ENCODE results near the gene CPA4.
"Not testable (repeated sequence)": the region's sequence is repeated elsewhere in the genome, so short reads cannot be mapped to it uniquely, and the experiment has no call there.

CPA4 gene, protein sequence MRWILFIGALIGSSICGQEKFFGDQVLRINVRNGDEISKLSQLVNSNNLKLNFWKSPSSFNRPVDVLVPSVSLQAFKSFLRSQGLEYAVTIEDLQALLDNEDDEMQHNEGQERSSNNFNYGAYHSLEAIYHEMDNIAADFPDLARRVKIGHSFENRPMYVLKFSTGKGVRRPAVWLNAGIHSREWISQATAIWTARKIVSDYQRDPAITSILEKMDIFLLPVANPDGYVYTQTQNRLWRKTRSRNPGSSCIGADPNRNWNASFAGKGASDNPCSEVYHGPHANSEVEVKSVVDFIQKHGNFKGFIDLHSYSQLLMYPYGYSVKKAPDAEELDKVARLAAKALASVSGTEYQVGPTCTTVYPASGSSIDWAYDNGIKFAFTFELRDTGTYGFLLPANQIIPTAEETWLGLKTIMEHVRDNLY

DNA sequence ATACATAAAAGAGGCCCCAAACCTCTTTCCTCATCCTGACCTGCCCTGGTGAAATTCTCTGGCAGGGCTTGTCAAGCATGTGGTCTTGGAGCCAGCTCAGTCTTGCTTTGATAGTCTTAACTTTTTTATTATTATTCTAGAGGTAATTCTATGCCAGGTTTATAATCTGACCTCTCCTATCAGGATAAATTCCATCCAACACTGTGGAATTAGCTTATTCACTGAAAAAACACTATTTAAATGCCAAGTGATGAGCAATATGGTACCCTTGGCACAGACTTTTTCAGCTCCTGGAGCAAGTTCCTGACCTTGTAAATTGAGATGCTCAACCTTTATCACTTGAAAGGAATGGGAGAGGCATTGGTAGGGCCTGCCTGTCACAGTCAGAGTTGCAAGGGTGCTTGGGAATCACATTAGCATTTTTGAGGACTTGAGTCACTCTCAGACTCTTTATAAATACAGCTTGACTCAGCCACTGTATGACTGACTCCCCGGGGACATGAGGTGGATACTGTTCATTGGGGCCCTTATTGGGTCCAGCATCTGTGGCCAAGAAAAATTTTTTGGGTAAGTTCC is at the start of gene CPA4:
CPA4 (plus strand) TSS at position 480 of the 576 bp plus-strand sequence; CDS start at position 500, 20 bp downstream.
- DNase-seq (ENCODE audit: low spot score) = no peak

DNA sequence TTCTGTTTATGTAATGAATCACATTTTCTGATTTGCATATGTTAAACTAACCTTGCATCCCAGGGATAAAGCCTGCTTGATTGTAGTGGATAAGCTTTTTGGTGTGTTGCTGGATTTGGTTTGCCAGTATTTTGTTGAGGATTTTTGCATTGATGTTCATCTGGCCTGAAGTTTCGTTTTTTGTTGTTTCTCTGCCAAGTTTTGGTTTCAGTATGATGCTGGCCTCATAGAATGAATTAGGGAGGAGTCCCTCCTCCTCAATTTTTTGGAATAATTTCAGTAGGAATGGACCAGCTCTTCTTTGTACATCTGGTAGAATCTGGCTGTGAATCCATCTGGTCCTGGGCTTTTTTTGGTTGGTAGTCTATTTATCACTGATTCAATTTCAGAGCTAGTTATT is 49.5 kb upstream of the CPA4 start:
- not testable (repeated sequence) for DNase-seq (ENCODE audit: low spot score)

DNA sequence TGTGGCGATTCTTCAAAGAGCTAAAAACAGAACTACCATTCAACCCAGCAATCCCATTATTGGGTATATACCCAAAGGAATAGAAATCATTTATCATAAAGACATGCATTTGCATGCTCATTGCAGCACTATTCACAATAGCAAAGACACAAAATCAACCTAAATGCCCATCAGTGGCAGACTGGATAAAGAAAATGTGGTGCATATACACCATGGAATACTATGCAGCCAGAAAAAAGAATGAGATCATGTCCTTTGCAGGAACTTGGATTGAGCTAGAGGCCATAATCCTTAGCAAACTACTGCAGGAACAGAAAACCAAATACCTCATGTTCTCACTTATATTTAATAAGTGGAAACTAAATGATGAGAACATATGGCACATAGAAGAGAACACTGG is 46.5 kb upstream of the CPA4 start:
- DNase-seq (ENCODE audit: low spot score) = not testable (repeated sequence)

DNA sequence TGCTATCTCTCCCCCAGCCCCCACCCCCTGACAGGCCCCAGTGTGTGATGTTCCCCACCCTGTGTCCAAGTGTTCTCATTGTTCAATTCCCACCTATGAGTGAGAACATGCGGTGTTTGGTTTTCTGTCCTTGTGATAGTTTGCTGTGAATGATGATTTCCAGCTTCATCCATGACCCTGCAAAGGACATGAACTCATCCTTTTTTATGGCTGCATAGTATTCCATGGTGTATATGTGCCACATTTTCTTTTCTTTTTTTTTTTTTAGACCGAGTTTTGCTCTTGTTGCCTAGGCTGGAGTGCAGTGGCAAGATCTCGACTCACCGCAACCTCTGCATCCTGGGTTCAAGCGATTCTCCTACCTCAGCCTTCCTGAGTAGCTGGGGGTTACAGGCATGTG is 44.1 kb upstream of the CPA4 start:
- not testable (repeated sequence) for DNase-seq (ENCODE audit: low spot score)

DNA sequence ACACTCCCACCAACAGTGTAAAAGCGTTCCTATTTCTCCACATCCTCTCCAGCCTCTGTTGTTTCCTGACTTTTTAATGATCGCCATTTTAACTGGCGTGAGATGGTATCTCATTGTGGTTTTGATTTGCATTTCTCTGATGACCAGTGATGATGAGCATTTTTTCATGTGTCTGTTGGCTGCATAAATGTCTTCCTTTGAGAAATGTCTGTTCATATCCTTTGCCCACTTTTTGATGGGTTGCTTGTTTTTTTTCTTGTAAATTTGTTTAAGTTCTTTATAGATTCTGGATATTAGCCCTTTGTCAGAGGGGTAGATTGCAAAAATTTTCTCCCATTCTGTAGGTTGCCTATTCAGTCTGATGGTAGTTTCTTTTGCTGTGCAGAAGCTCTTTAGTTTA is 43.3 kb upstream of the CPA4 start:
- not testable (repeated sequence) for DNase-seq (ENCODE audit: low spot score)

DNA sequence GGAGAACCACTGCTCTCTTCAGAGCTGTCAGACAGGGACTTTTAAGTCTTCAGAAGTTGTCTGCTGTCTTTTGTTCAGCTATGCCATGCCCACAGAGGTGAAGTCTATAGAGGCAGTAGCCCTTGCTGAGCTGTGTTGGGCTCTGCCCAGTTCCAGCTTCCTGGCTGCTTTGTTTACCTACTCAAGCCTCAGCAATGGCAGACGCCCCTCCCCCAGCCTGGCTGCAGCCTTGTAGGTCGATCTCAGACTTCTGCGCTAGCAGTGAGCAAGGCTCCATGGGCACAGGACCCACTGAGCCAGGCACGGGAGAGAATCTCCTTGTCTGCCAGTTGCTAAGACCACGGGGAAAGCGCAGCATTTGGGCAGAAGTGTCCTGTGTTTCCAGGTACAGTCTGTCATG is 38.4 kb upstream of the CPA4 start:
- DNase-seq (ENCODE audit: low spot score) = no peak

DNA sequence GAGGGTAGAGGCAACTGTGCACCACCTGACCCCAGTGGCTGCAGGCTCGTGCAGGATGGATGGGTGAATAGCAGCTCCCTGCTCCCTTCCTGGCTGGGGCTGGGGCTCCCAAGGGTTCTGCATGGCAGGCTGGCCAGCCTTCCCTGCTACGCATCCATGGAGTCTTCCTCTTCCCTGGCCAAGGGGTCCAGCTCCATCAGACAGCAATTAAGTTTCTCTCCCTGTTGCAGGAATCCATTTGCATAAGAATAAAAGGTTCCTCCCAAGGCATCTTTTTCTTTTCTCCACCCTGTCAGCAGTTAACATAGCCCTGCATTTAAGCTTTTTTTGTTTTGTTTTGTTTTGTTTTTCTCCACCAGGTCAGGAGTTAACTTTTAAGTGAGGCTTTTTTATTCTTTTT is 36.3 kb upstream of the CPA4 start:
- DNase-seq (ENCODE audit: low spot score) = no peak

DNA sequence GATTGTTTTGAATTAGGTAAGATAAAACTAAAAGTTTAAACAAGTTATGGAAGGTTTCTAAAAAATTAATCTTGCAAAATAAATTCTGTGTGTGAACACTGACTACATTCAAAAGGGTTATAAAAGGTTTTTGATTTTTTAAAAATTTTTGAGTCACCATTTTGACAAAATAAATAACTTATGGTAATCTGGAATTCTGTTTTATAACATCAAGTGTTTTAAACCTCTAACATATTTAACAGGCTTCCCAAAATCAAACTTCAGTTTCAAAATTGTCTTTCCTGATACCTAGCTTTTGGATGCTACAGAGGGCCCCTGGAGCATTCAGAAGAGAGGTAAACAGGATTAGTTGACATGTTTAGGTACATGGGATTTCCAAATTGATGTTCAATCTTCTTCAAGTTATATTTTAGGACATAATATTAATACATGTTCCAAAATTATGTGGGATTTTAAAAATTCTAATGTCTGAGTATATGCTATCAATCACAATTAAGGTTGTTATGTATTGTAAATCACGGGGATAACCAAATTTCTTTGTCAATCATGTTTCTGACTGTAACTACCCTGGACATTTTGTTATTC is 34.4 kb upstream of the CPA4 start:
- no peak for DNase-seq (ENCODE audit: low spot score)

DNA sequence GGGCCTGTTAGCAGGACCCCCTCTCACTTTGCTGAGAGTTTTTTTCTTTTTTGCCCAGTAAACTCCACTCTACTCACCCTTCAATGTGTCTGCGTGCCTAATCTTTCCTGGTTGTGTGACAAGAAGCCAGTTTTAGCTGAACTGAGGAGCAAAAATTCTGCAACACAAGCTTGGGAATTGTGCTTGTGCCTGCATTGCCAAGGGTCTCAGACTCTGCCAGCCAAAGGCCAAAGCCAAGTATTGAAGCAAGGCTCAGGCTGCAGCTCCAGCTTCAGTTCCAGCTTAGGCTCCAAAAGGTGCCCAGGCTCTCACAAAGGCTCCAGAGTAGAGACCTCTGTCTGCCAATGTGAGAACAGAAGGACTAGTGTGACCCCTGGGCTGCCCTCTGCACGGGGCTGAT is 30.5 kb upstream of the CPA4 start:
- no peak for DNase-seq (ENCODE audit: low spot score)

DNA sequence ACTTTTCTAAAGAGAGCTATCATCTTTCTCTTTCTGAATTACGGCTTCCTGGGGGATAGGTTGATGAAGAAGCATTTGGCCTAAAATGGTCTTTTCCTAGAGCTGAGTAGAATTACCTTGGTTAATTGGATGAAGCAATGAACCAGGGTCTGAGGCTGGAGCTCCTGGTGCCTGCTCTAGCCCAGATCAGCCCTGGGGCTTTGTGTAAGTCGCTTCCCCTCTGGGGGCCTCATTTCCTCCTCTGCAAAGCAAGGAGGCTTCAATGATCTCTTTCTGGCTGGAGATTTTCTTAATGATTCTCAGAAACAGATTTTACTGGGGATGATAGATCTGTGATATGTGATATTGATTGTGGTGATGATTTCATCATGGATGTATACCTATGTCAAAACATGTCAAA is 29.8 kb upstream of the CPA4 start:
- DNase-seq (ENCODE audit: low spot score) = no peak

DNA sequence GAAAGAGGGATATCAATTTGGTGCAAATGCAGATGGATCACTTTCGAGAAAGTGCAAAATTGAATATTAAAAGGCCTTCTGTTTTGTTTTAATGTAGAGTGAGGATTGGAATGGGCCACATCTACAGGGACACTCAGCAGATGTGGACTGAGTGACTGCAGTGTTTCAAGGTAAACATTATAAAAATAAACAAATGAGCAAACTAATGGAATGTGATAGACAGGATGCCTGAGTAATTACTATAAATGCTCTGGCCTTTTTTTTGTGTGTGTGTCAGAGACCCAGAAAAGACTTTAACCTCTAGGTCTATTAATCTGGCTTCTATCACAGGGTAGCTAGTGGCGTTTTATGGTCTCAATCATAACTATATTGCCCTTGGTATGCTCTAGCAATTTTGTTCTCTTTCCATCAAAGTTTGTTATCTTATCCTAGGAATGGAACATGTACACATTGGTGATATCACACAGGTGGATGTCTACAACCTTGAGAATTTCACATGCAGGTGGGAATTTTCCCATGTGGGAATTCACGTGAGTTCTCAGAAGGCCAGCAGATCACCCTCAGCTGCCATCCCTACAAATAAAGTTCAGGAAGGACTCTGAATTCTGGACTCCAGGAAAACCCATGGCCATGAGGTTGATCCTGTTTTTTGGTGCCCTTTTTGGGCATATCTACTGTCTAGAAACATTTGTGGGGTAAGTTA is 26.6 kb upstream of the CPA4 start, which contains the start of gene CPA2:
CPA2 (plus strand) TSS at position 606 of the 703 bp plus-strand sequence; CDS start at position 625, 19 bp downstream.
- no peak for DNase-seq (ENCODE audit: low spot score)

DNA sequence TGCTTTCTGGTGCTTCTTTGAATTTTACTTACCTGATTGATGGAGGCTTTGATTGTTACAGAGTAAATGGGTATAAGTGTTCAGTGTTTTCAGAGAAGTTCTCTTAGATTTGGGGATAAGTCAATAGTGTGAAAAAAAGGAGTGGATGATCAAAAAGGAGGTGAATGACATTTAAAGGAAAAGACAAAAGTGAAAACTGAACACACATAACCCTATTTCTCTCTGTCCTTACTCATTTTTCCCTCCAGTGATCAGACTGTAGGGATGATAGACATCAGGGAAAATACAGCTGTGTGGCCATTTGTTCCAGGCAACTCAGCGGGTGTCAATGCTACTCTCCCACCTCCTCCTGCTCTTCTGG is 26.0 kb upstream of the CPA4 start:
- no peak for DNase-seq (ENCODE audit: low spot score)

DNA sequence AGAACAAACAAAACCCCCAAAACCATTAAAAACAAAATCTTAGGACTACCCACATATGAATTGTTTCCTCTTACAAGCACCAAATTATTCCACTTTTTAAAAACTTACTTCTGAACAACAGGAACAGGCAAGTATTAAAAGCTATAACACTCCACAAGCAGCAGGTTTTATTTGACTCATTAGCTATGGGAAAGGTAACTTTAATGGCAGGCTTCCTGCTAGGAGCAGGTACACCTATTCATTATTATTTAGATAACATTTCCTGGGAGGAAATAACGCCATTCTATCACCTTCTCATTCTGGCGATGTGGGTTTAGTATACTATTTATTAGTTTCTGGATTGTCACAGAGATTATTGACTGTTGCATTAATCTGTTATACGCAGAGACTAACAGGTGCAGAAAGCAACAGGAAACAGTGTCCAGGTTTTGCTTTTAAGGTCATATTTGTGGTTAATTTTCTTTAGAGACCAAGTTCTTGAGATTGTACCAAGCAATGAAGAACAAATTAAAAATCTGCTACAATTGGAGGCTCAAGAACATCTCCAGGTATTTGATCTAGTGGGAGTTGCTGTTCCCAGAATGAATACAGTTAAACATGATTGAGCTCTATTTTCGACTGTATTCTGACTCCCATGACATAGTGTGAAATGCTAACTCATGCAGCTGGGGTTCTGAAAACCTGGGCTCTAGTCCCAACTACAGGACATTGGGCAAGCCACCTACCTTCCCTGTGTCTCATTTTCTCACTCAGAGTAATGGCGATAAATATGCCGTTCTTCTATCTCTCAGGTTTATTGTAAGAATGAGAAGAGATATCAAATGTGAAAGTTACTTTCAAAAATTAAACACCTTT is 24.3 kb upstream of the CPA4 start:
- DNase-seq (ENCODE audit: low spot score) = no peak

DNA sequence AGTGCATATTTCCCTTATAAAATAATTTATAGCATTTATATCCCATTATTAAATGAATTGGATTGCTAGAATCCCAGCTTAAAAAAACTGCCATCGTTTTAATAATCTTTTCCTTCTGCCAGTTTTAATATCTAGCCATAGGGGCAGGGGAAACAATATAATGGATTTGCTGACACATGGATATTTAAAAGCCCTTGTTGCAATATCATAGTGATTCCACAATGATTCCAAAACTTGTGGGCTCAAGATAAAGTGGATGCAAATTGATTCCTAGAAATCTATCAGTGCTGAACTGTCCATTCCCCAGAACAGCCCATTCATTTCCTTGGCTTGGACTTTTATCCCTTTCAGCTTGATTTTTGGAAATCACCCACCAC is 23.7 kb upstream of the CPA4 start:
- DNase-seq (ENCODE audit: low spot score) = no peak

DNA sequence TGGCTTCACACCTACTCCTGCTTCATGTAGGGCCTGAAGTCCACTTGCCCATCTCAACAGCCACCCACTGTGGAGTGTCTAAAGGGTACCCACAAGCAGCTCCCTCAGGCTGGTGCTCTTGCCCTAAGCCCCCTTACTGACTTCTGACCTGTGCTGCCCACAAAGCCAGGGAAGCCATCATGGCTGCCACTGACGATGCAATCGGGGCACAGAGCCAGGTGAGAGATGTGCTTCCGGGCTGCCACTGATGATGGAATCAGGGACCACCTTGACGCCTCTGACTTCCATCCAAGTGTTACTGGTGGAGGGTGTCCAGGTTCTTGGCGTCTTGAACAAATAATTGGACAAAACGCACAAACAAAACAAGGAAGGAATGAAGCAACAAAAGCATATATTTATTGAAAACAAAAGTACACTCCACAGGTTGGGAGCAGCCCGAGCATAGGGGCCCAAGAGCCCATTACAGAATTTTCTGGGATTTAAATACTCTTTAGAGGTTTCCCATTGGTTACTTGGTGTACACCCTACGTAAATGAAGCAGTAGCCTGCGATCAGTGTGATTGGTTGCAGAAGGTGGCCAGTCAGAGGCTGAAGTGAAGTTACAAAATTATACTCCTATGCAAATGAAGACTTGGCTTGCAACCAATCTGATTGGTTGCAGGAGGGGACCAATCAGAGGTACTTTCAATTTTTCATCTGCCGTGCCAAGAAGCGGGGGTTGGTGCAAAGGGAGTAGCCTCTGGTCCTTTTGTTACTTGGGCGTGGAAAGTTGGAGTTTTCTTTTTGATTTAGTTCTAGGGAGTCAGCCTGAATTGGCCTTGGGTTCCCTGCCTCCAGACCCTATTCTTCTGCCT is 21.8 kb upstream of the CPA4 start:
- no peak for DNase-seq (ENCODE audit: low spot score)

DNA sequence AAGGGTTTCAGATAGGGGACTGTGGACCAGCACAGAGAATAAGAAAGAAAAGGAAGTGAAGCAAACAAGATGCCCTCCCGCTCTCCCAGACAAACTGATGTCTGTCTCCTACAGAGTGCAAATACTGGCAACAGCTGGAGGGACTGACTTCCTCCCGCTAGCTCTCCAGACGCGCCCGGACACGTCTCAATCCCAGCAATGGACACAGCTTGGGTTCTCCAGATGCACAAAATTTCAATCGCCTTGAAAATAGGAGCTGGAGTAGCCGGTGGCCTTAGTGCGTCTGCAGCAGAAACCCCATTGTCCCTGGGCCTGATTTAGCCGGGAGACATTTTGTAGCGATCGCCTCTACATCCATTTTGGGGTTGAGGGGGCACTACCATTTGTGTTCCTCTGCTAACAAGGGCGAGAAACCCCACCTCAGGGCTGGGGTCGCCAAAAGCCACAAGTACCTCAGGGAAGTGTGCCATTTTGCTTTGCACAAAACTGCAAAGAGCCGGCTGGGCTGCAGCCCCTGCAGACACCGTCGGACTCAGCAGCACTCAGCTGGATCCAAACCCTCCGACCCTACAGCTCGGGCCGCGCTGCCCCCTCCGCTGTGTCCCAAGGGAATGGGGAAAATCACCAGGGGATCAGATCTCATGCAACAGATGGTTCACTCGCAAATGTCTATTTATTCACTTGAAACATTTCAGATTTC is 20.4 kb upstream of the CPA4 start:
- no peak for DNase-seq (ENCODE audit: low spot score)

DNA sequence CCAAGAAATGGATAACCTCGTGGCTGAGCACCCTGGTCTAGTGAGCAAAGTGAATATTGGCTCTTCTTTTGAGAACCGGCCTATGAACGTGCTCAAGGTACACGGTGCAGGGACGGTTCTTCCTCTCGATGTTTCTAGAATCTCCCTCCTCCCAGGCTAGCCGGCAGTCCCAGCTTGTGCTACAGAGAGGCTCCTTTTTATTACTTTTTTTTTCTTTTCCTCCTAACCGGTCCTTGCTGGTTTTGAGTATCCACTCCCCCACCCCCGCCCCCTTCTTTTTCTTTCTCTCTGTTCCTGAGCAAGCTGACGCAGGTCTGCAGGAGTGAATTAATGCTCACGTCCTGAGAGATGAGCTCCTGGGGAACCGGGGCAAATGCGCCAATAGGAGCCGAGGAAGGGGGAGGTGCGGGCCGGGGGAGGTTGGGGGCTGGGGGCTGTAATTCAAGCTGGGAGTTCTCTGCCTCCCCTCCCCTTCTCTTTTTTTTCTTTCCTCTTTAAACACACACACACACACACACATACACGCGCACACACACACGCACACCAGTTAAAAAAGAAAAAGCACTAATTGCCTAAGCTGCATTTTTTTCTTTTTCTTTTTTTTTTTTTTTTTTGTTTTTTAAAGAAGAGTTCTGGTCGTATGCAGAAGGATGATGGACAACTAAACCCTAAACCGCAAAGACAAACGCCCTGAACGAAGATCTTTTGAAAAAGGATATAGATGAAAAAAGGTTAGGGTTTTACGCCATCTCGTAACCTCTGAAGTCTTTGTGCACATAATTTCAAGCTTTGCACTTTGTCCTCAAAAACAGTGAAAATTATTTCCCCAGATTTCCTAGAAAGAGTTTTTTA is 19.7 kb upstream of the CPA4 start:
- no peak for DNase-seq (ENCODE audit: low spot score)

DNA sequence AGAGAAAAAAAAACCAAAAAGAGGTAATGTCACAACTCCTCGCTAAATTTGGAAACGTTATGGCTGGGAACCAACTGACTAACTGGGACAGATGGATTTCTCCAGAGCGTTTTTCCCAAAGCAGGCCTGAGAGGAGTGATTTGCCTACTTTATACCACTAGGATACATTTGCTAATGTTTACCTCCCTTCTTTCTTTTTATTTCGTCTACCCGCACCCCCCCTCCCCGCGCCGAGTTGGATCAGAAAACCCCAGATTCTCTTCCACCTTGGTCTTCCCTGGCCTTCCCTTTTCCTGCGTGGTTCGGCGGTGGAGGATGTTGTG is 19.1 kb upstream of the CPA4 start:
- no peak for DNase-seq (ENCODE audit: low spot score)

DNA sequence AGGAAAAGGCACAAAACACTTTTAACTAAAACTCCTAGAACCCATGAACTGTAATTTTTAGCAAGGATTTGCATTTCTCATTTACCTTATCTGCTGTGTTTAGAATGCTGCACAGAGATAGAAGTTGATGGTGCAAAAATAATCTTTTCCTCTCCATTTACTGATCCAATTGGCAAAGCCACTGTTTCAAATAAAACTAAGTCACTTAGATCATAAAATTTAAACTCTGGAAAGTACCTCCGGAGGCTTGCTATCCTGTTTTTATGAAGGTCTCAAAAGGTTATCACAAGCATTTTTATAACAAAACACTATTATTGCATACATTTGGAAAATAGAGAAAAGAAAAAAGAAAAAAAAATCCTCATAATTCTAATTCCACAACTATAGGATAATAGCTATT is 18.7 kb upstream of the CPA4 start:
- DNase-seq (ENCODE audit: low spot score) = no peak
